ENCODE results near the gene PAIP2.

Gene PAIP2

GRCh38 chr5:139414581-139415130, 73.0 kb downstream of the PAIP2 start:
- Histone ChIP-seq H3K27me3 (ENCODE audit: insufficient read depth, poor library complexity, severe bottlenecking) (no peaks in the 10 kb centered on the region), H3K4me3 (replicated peaks; ENCODE audit: insufficient read depth, low read length) (no peak overlapping the region), H3K27ac (replicated peaks) (no peak overlapping the region)
- no peak for TF ChIP-seq POLR2AphosphoS5 (IDR thresholded peaks at IDR 0.05; ENCODE audit: low read depth)
- no peak for DNase-seq (ENCODE audit: low read depth in 1 of 2, low spot score in 1 of 2)

GRCh38 chr5:139415221-139415861, 73.7 kb downstream of the PAIP2 start:
- no peak for DNase-seq (ENCODE audit: low read depth in 1 of 2, low spot score in 1 of 2)
- H3K27ac ChIP-seq (replicated peaks): no peak overlapping the region
- no peak for TF ChIP-seq POLR2AphosphoS5 (IDR thresholded peaks at IDR 0.05; ENCODE audit: low read depth)
- no peak for TF ChIP-seq REST (IDR thresholded peaks at IDR 0.05; ENCODE audit: insufficient replicate concordance, low read depth)
- H3K4me3 ChIP-seq (replicated peaks; ENCODE audit: insufficient read depth, low read length): no peak overlapping the region
- no peaks in the 10 kb centered on the region for H3K27me3 ChIP-seq (ENCODE audit: insufficient read depth, poor library complexity, severe bottlenecking)

- no peaks in the 10 kb centered on the region for H3K27me3 ChIP-seq (ENCODE audit: insufficient read depth, poor library complexity, severe bottlenecking)
- no peak overlapping the region for H3K27ac ChIP-seq (replicated peaks)
- no peak overlapping the region for H3K4me3 ChIP-seq (replicated peaks; ENCODE audit: insufficient read depth, low read length)
- DNase-seq (ENCODE audit: low read depth in 1 of 2, low spot score in 1 of 2): no peak
- TF ChIP-seq CTCF (IDR thresholded peaks at IDR 0.05; ENCODE audit: insufficient read depth, low read length): no peak
- no peak for TF ChIP-seq POLR2AphosphoS5 (IDR thresholded peaks at IDR 0.05; ENCODE audit: low read depth)
- TF ChIP-seq GABPA (IDR thresholded peaks at IDR 0.05; ENCODE audit: low read depth): no peak
- no peak for TF ChIP-seq REST (IDR thresholded peaks at IDR 0.05; ENCODE audit: insufficient replicate concordance, low read depth)
- no peak for TF ChIP-seq SPI1 (IDR thresholded peaks at IDR 0.05; ENCODE audit: borderline replicate concordance, low read depth)
These were observed 74.2 kb downstream of the PAIP2 start for GRCh38 chr5:139415869-139416268.

- TF ChIP-seq CTCF (IDR thresholded peaks at IDR 0.05; ENCODE audit: insufficient read depth, low read length) (no peak), GABPA (IDR thresholded peaks at IDR 0.05; ENCODE audit: low read depth) (no peak), POLR2AphosphoS5 (IDR thresholded peaks at IDR 0.05; ENCODE audit: low read depth) (no peak), REST (IDR thresholded peaks at IDR 0.05; ENCODE audit: insufficient replicate concordance, low read depth) (no peak), SPI1 (IDR thresholded peaks at IDR 0.05; ENCODE audit: borderline replicate concordance, low read depth) (no peak)
- no peak for DNase-seq (ENCODE audit: low read depth in 1 of 2, low spot score in 1 of 2)
- Histone ChIP-seq H3K27me3 (ENCODE audit: insufficient read depth, poor library complexity, severe bottlenecking) (no peaks in the 10 kb centered on the region), H3K4me3 (replicated peaks; ENCODE audit: insufficient read depth, low read length) (no peak overlapping the region), H3K27ac (replicated peaks) (no peak overlapping the region)
These were observed 75.0 kb downstream of the PAIP2 start for GRCh38 chr5:139416651-139417050.
